Measurements from ENCODE around the gene COL6A2.

Gene COL6A2

GRCh38 chr21:46131588-46131837 lies 33.6 kb downstream of the COL6A2 start:
- H3K4me3 ChIP-seq (replicated peaks in 1 of 2; ENCODE audit: low read depth in 2 of 2, low read length in 2 of 2), result no peak overlapping the region
- TF ChIP-seq CTCF (IDR thresholded peaks at IDR 0.05; ENCODE audit: low read depth, low read length), result no peak
- peak in 1 of 2 donors; percentile 27 for DNase-seq (ENCODE audit: low read depth in 2 of 2)

GRCh38 chr21:46131838-46132651 lies 34.1 kb downstream of the COL6A2 start:
- no peak overlapping the region for H3K4me3 ChIP-seq (replicated peaks in 1 of 2; ENCODE audit: low read depth in 2 of 2, low read length in 2 of 2)
- TF ChIP-seq CTCF (IDR thresholded peaks at IDR 0.05; ENCODE audit: low read depth, low read length), result no peak

GRCh38 chr21:46135782-46136395 lies 38.0 kb downstream of the COL6A2 start:
- TF ChIP-seq CTCF (IDR thresholded peaks at IDR 0.05; ENCODE audit: low read depth, low read length), result peak; percentile 21
- H3K4me3 ChIP-seq (replicated peaks in 1 of 2; ENCODE audit: low read depth in 2 of 2, low read length in 2 of 2), result no peak overlapping the region
- DNase-seq (ENCODE audit: low read depth in 2 of 2), result no peak

More at GRCh38 chr21:46131838-46132651, 34.1 kb downstream of the COL6A2 start:
- DNase-seq (ENCODE audit: low read depth in 2 of 2), result no peak

GRCh38 chr21:46136739-46137349 lies 38.9 kb downstream of the COL6A2 start:
- no peak for DNase-seq (ENCODE audit: low read depth in 2 of 2)
- TF ChIP-seq CTCF (IDR thresholded peaks at IDR 0.05; ENCODE audit: low read depth, low read length), result no peak
- H3K4me3 ChIP-seq (replicated peaks in 1 of 2; ENCODE audit: low read depth in 2 of 2, low read length in 2 of 2), result no peak overlapping the region

GRCh38 chr21:46137908-46138307 lies 40.0 kb downstream of the COL6A2 start:
- no peak for TF ChIP-seq CTCF (IDR thresholded peaks at IDR 0.05; ENCODE audit: low read depth, low read length)
- no peak overlapping the region for H3K4me3 ChIP-seq (replicated peaks in 1 of 2; ENCODE audit: low read depth in 2 of 2, low read length in 2 of 2)
- no peak for DNase-seq (ENCODE audit: low read depth in 2 of 2)

- no peak for DNase-seq (ENCODE audit: low read depth in 2 of 2)
- no peak for TF ChIP-seq CTCF (IDR thresholded peaks at IDR 0.05; ENCODE audit: low read depth, low read length)
- no peak overlapping the region for H3K4me3 ChIP-seq (replicated peaks in 1 of 2; ENCODE audit: low read depth in 2 of 2, low read length in 2 of 2)
Observed at GRCh38 chr21:46138383-46138970, 40.6 kb downstream of the COL6A2 start.

Measured in cardiac fibroblast (primary cell).